GM23338 (cell line): ENCODE data around the gene REL.

Source experiments
- EZH2phosphoT487 ChIP-seq: fragments of 200-600 bp; sonication (generic); IDR thresholded peaks from one replicate; pipeline ENCODE4 v1.8.1; 2018; ENCODE audit warnings: antibody characterized with exemption; ENCODE audit not compliant: unreplicated experiment
- TF ChIP-seq, protein P1 (sequence below), 2 experiments: fragments of 200-600 bp in 1 of 2; sonication (generic) in 1 of 2; conservative IDR thresholded peaks; 2 replicates each; pipeline versions ENCODE4 v1.5.1 to v1.6.1; 2016 to 2017; ENCODE audit warnings: antibody characterized with exemption in 2 of 2, low read depth in 2 of 2, mild to moderate bottlenecking in 2 of 2, moderate library complexity in 1 of 2

DNA sequence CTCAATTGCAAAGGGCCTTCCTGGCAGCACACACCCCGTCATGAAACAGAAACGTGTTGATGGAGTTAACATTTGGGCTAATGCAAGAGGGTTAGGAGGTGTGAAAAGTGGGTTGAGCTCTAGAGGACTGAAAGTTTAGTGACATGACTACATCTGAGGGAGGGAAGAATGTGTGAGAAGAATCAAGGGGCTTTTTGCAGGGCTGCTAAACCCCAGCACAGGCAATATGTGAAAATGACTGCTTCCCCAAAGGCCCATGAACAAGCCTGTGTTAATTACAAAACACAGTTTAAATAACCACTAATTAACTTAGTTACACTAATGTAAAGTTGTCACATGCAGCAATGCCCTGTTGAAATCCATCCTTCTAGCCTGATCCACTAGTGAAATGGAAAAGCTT, 72.8 kb downstream of the REL start:
- TF ChIP-seq, protein P1, sequence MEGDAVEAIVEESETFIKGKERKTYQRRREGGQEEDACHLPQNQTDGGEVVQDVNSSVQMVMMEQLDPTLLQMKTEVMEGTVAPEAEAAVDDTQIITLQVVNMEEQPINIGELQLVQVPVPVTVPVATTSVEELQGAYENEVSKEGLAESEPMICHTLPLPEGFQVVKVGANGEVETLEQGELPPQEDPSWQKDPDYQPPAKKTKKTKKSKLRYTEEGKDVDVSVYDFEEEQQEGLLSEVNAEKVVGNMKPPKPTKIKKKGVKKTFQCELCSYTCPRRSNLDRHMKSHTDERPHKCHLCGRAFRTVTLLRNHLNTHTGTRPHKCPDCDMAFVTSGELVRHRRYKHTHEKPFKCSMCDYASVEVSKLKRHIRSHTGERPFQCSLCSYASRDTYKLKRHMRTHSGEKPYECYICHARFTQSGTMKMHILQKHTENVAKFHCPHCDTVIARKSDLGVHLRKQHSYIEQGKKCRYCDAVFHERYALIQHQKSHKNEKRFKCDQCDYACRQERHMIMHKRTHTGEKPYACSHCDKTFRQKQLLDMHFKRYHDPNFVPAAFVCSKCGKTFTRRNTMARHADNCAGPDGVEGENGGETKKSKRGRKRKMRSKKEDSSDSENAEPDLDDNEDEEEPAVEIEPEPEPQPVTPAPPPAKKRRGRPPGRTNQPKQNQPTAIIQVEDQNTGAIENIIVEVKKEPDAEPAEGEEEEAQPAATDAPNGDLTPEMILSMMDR (conservative IDR thresholded peaks at IDR 0.05; ENCODE audit: low read depth in 2 of 2) = no peak
- no peak for TF ChIP-seq EZH2phosphoT487
